Upper lobe of right lung (tissue), 1 donor: Measurements from ENCODE around the gene LNPEP. TPM values are rescaled to one million over a fixed set of nuclear protein-coding genes. Genes with fewer than 3 reads are reported as not detected.
A peak's percentile ranks its signal among the peaks of the same experiment; 100 is the strongest.
"Not testable (repeated sequence)": the region's sequence is repeated elsewhere in the genome, so short reads cannot be mapped to it uniquely, and the experiment has no call there.

Source experiments
- ATAC-seq: fragments of 200-7000 bp; cut with Tn5 transposase; one replicate; pipeline ENCODE4 v1.9.1; 2020; ENCODE audit warnings: mild to moderate bottlenecking, moderate library complexity
- DNase-seq: peaks from one replicate; pipeline ENCODE4 v3.0.0-alpha.2; 2020
- H3K27ac ChIP-seq: fragments of 200-600 bp; one replicate; pipeline ENCODE4 v1.8.0; 2022
- H3K27me3 ChIP-seq: fragments of 200-600 bp; one replicate; pipeline ENCODE4 v1.8.0; 2022; ENCODE audit warnings: mild to moderate bottlenecking
- H3K36me3 ChIP-seq: fragments of 200-600 bp; one replicate; pipeline ENCODE4 v1.8.0; 2022
- H3K4me1 ChIP-seq: fragments of 200-600 bp; one replicate; pipeline ENCODE4 v1.8.0; 2022
- H3K4me3 ChIP-seq: fragments of 200-600 bp; one replicate; pipeline ENCODE4 v1.8.0; 2022; ENCODE audit warnings: mild to moderate bottlenecking
- H3K9me3 ChIP-seq: fragments of 200-600 bp; one replicate; pipeline ENCODE4 v1.8.0; 2022
- intact Hi-C: fragments of 100-400 bp; cut with DNase I; formaldehyde crosslinking; loops from one replicate; pipeline ENCODE4 v1.11.0; 2022
- total RNA-seq: library from RNA; stranded (reverse); fragmentation: NEBNext Ultra II Directional; extraction: Animal tissue kit (Norgen Biotek cat#: 25700); gene quantifications from one replicate; pipeline ENCODE4 v1.2.1, GENCODE V29; 2021
- TF ChIP-seq, protein P1 (sequence below): fragments of 200-600 bp; IDR thresholded peaks from one replicate; pipeline ENCODE4 v1.8.0; 2022; ENCODE audit warnings: antibody characterized with exemption
- donor health status: DM: no; HTN: yes; CAD: no; lungs with severe emphysema.

Gene LNPEP
- total RNA-seq, 1 donor from 2014 or later = 50.6 TPM

DNA sequence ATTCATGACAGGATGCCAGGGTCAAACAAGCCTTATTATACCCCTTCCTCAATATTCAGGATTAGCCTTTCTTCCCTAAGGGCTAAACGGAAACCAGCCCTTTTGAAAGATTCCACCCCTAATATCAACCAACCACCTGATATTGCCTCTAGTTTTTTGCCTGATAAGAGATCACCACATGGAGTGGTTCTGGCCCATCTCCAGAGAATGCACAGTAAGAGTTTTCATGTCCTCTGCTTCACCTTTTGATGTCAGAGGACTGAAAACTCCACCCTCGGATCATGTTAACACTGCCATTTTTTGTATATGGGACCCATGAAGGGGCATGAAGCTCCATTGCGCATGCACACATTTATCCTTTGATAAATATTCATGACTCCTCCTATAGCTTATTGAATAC is 5.8 kb upstream of the LNPEP start:
- Histone ChIP-seq H3K27ac (no peak overlapping the region), H3K4me3 (no peak overlapping the region), H3K27me3 (no peaks in the 10 kb centered on the region), H3K9me3 (no peaks in the 10 kb centered on the region), H3K36me3 (no peaks in the 10 kb centered on the region), H3K4me1 (peaks cover 27% of the 10 kb centered on the region)
- ATAC-seq (no peak), DNase-seq (no peak)
- TF ChIP-seq, protein P1, sequence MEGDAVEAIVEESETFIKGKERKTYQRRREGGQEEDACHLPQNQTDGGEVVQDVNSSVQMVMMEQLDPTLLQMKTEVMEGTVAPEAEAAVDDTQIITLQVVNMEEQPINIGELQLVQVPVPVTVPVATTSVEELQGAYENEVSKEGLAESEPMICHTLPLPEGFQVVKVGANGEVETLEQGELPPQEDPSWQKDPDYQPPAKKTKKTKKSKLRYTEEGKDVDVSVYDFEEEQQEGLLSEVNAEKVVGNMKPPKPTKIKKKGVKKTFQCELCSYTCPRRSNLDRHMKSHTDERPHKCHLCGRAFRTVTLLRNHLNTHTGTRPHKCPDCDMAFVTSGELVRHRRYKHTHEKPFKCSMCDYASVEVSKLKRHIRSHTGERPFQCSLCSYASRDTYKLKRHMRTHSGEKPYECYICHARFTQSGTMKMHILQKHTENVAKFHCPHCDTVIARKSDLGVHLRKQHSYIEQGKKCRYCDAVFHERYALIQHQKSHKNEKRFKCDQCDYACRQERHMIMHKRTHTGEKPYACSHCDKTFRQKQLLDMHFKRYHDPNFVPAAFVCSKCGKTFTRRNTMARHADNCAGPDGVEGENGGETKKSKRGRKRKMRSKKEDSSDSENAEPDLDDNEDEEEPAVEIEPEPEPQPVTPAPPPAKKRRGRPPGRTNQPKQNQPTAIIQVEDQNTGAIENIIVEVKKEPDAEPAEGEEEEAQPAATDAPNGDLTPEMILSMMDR = no peak
- intact Hi-C loops = no loop called here

DNA sequence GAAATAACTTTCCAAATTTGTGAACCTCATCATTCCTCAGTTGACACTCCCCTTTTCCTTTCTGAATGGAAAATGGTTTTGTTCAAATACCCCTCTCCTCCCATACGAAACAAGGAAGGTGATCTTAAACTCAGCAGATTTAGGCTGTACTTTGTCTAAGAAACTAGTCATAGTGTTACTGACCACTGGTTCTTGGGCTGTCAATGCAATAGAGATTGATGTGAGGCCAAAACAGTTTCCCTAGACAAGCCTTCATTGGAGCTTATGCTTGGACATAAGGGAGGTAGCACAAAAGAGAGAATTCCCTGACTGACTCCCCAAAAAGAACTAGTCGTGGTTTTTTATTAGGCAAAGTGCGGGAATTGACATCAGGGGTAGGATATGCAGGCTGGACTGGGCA is 5.3 kb upstream of the LNPEP start:
- no peaks in the 10 kb centered on the region for H3K36me3 ChIP-seq
- ATAC-seq (no peak), DNase-seq (no peak)
- no peaks in the 10 kb centered on the region for H3K9me3 ChIP-seq
- peaks cover 27% of the 10 kb centered on the region for H3K4me1 ChIP-seq
- no peaks in the 10 kb centered on the region for H3K27me3 ChIP-seq
- no peak overlapping the region for H3K27ac ChIP-seq
- TF ChIP-seq, protein P1 = no peak
- H3K4me3 ChIP-seq = no peak overlapping the region
- intact Hi-C loops = no loop called here

DNA sequence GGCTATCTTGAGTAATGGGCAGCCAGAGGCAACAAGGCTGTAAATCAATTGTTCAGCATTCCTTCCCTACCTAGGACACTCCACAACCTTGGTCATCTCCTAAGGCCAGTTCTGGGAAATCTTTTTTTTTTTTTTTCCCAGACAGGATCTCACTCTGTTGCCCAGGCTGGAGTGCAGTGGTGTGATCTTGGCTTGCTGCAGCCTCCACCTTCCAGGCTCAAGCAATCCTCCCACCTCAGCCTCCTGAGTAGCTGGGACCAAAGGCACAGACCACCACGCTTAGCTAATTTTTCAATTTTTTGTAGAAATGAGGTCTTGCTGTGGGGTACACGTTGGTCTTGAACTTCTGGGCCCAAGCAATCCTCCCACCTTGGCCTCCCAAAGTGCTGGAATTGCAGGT is 4.8 kb upstream of the LNPEP start:
- H3K27me3 ChIP-seq = not testable (repeated sequence)

DNA sequence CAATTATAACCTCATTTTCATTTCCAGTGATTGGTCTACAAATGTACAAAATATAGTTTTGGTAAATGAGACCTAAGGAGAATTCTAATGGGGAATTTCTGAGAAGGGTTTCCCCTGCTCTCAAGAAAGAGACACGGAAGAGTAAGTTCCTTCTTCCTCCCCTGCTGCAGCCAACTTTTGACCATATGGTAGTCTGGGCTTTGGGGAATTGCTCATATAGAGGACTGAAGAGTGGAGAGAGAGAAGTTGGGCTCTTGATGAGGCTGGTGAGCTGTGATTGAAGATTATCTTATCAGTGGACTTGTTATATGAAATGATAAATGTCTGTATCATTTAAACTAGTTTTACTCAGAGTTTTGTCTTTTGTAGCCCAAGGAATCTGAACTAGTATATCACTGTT is 4.3 kb upstream of the LNPEP start:
- no peaks in the 10 kb centered on the region for H3K27me3 ChIP-seq
- no peaks in the 10 kb centered on the region for H3K9me3 ChIP-seq
- ATAC-seq = no peak
- H3K27ac ChIP-seq = no peak overlapping the region
- no peaks in the 10 kb centered on the region for H3K36me3 ChIP-seq
- TF ChIP-seq, protein P1 = no peak
- H3K4me3 ChIP-seq = no peak overlapping the region
- no peak for DNase-seq
- intact Hi-C loops = no loop called here
- H3K4me1 ChIP-seq = peaks cover 27% of the 10 kb centered on the region

More for the DNA sequence above, 4.8 kb upstream of the LNPEP start:
- H3K27ac ChIP-seq, H3K36me3 ChIP-seq, ATAC-seq, DNase-seq, intact Hi-C loops, H3K9me3 ChIP-seq, H3K4me3 ChIP-seq: not testable (repeated sequence)
- H3K4me1 ChIP-seq = peaks cover 27% of the 10 kb centered on the region

DNA sequence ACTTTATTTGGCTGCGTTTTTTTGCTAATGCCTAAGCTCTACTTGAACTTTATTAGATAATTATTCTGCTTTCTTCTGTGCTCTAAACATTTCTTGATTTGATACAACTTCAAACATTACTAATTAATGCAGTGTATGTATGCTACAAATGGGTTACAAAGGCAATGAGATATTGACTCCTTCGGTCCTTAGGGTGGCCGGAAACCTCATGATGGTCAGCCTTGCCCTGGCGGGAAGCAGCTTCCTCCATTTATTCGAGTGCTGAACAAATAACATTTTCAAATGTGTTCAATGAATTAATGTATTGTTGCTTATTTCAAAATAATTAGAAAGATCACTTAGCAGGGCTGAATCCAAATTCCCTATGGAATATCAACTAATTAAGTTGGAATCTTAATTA is 3.9 kb upstream of the LNPEP start:
- no peak overlapping the region for H3K4me3 ChIP-seq
- intact Hi-C loops = no loop called here
- H3K27me3 ChIP-seq = no peaks in the 10 kb centered on the region
- no peaks in the 10 kb centered on the region for H3K9me3 ChIP-seq
- peaks cover 29% of the 10 kb centered on the region for H3K4me1 ChIP-seq
- DNase-seq (no peak), ATAC-seq (no peak)
- no peak overlapping the region for H3K27ac ChIP-seq
- no peaks in the 10 kb centered on the region for H3K36me3 ChIP-seq
- TF ChIP-seq, protein P1 = no peak

DNA sequence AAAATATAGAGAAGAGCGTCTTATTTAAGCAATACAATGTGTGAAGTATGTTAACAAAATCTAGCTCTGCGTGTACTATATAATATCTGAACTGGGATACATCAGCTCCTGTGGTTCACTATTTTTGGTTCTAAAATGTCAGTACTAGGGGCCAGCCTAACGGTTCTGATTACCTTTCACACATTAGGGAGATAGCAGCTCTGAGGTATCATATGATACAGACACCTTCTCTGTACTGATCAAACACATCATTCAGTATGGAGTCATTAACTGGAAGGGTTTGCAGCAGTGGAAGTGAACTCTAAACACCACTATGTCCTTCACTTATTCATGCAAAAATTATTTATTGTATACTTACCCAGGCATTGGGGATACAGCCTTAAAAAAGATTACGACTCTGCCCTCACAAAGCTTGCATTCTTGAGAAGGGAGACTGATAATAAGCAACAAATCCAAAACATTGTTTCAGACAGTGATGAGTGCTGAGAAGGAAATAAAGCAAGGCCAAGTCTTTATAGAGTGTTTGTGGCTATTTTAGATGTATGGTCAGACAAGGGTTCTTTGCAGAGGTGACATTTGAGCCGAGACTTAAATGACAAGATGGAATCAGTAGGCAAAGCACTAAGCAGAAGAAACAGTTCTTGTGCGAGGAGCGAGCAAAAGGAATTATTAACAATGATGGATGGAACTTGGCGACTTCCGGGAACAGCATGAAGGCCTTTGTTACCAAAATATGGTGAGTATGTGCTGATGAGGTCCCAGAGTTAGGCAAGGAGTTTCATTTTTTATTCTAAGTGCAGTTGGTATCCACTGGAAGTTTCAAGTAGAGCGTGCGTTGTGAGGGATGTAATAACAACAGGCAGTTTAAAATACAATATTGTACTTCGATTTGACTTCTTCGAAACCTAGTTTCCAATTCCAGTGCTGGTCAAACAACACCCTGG is 1.8 kb upstream of the LNPEP start:
- H3K4me1 ChIP-seq = peaks cover 40% of the 10 kb centered on the region
- DNase-seq = no peak

More for the DNA sequence above, 1.8 kb upstream of the LNPEP start:
- H3K9me3 ChIP-seq = no peaks in the 10 kb centered on the region
- TF ChIP-seq, protein P1 = no peak
- peak overlapping the region; percentile 98 for H3K27ac ChIP-seq
- H3K4me3 ChIP-seq = peak overlapping the region; percentile 96
- H3K27me3 ChIP-seq = no peaks in the 10 kb centered on the region
- no peaks in the 10 kb centered on the region for H3K36me3 ChIP-seq
- intact Hi-C loops = no loop called here
- no peak for ATAC-seq
